Gastroesophageal sphincter (tissue), 4 donors: ENCODE data around the gene PRICKLE4. TPM values are rescaled to one million over a fixed set of nuclear protein-coding genes. Genes with fewer than 3 reads are reported as not detected.

Experiments used
- ATAC-seq: fragments of 150-250 bp; one replicate; pipeline ENCODE4 v1.9.1; 2016; ENCODE audit warnings: mild to moderate bottlenecking, moderate library complexity
- H3K27ac ChIP-seq, 4 donors: fragments of 200-600 bp; sonication (generic) in 3 of 4; 1 replicate in 3 of 4; 2 replicates in 1 of 4; pipeline ENCODE4 v1.5.1; 2016 to 2019
- H3K27me3 ChIP-seq: fragments of 200-600 bp; sonication (generic); one replicate; pipeline ENCODE4 v1.5.1; 2019
- H3K36me3 ChIP-seq, 2 donors: fragments of 200-600 bp; sonication (generic); one replicate each; pipeline ENCODE4 v1.5.1; 2019; ENCODE audit warnings: control low read depth in 1 of 2
- H3K4me1 ChIP-seq, 3 donors: fragments of 200-600 bp; sonication (generic); 1 replicate in 2 of 3; 2 replicates in 1 of 3; pipeline ENCODE4 v1.5.1; 2016 to 2019; ENCODE audit warnings: control low read depth in 2 of 3
- H3K4me3 ChIP-seq, 2 donors: fragments of 200-600 bp; sonication (generic); one replicate each; pipeline ENCODE4 v1.5.1; 2019; ENCODE audit warnings: mild to moderate bottlenecking in 1 of 2, moderate library complexity in 1 of 2
- H3K9me3 ChIP-seq, 3 donors: fragments of 200-600 bp; sonication (generic); one replicate each; pipeline ENCODE4 v1.5.1; 2017 to 2019; ENCODE audit warnings: control low read depth in 2 of 3
- CTCF ChIP-seq, 4 experiments: fragments of 200-600 bp in 2 of 4; fragments of 450-650 bp in 2 of 4; sonication (generic) in 1 of 4; IDR thresholded peaks; one replicate each; pipeline ENCODE4 v1.5.1; 2017 to 2019; ENCODE audit warnings: antibody characterized with exemption in 4 of 4, mild to moderate bottlenecking in 2 of 4, moderate library complexity in 2 of 4
- EP300 ChIP-seq: sonication (generic); formaldehyde crosslinking; IDR thresholded peaks from one replicate; pipeline ENCODE4 v1.6.1; 2017; ENCODE audit warnings: antibody characterized with exemption, mild to moderate bottlenecking
- POLR2A ChIP-seq, 2 donors: fragments of 450-650 bp; IDR thresholded peaks; one replicate each; pipeline ENCODE4 v1.6.1; 2017; ENCODE audit warnings: antibody characterized with exemption in 2 of 2, mild to moderate bottlenecking in 2 of 2, moderate library complexity in 1 of 2
- POLR2AphosphoS5 ChIP-seq: sonication (generic); formaldehyde crosslinking; IDR thresholded peaks from one replicate; pipeline ENCODE4 v1.6.1; 2017; ENCODE audit warnings: antibody characterized with exemption
- WGBS, 2 donors: methylation state at CpG; one replicate each; pipeline ENCODE4 v1.1.5; 2018; ENCODE audit warnings: low coverage in 1 of 2; 5-methylcytosine and 5-hydroxymethylcytosine counted together
- total RNA-seq, 4 donors: library from RNA; depleted of rRNA; stranded (reverse); fragments of >200 nt; gene quantifications; one replicate each; pipeline ENCODE4 v1.1.0, GENCODE V29; 2016

The PRICKLE4 gene
- total RNA-seq, 4 donors from 2014 or later = 0.94 to 5.0 (median 2.3) TPM

GRCh38 chr6:41741625-41742490 is 38.7 kb upstream of the PRICKLE4 start:
- Histone ChIP-seq H3K9me3 (no peaks in the 10 kb centered on the region), H3K4me1 (no peaks in the 10 kb centered on the region), H3K36me3 (no peaks in the 10 kb centered on the region), H3K27me3 (no peaks in the 10 kb centered on the region), H3K4me3 (no peak overlapping the region), H3K27ac (no peak overlapping the region)
- ATAC-seq = no peak
- 82 to 88% methylated on average over 12 to 15 of the region's 20 CpGs for WGBS, 2 donors
- TF ChIP-seq POLR2AphosphoS5 (no peak), POLR2A (IDR thresholded peaks at IDR 0.05) (no peak)

- Histone ChIP-seq H3K27ac (no peak overlapping the region), H3K36me3 (no peaks in the 10 kb centered on the region), H3K4me1 (no peaks in the 10 kb centered on the region), H3K4me3 (no peak overlapping the region), H3K27me3 (no peaks in the 10 kb centered on the region), H3K9me3 (no peaks in the 10 kb centered on the region)
- 90% methylated on average over 5 of the region's 6 CpGs; no CpG with 5 or more reads in 1 of the 2 donors for WGBS, 2 donors
- no peak for ATAC-seq
- TF ChIP-seq EP300 (no peak), POLR2AphosphoS5 (no peak), CTCF (IDR thresholded peaks at IDR 0.05) (no peak), POLR2A (IDR thresholded peaks at IDR 0.05) (no peak)
Measured at GRCh38 chr6:41743406-41744235, 37.0 kb upstream of the PRICKLE4 start.

GRCh38 chr6:41744236-41744787 is 36.3 kb upstream of the PRICKLE4 start:
- ATAC-seq = no peak
- 40 to 100% methylated on average over 1 of the region's 7 CpGs for WGBS, 2 donors
- Histone ChIP-seq H3K27me3 (no peaks in the 10 kb centered on the region), H3K4me3 (no peak overlapping the region), H3K27ac (no peak overlapping the region), H3K4me1 (no peaks in the 10 kb centered on the region), H3K36me3 (no peaks in the 10 kb centered on the region), H3K9me3 (no peaks in the 10 kb centered on the region)
- TF ChIP-seq CTCF (IDR thresholded peaks at IDR 0.05) (no peak), EP300 (no peak), POLR2AphosphoS5 (no peak), POLR2A (IDR thresholded peaks at IDR 0.05) (no peak)

- TF ChIP-seq EP300 = no peak
- TF ChIP-seq CTCF (IDR thresholded peaks at IDR 0.05) = no peak
- no peak for TF ChIP-seq POLR2AphosphoS5
- TF ChIP-seq POLR2A (IDR thresholded peaks at IDR 0.05) = no peak
- no peak overlapping the region for H3K4me3 ChIP-seq
- no peaks in the 10 kb centered on the region for H3K36me3 ChIP-seq
- no peak overlapping the region for H3K27ac ChIP-seq
- WGBS, 2 donors = 95 to 100% methylated on average over 4 to 9 of the region's 10 CpGs
- ATAC-seq = no peak
- no peaks in the 10 kb centered on the region for H3K9me3 ChIP-seq
- no peaks in the 10 kb centered on the region for H3K27me3 ChIP-seq
- H3K4me1 ChIP-seq = no peaks in the 10 kb centered on the region
Measured at GRCh38 chr6:41746107-41746506, 34.5 kb upstream of the PRICKLE4 start.
